Gastrocnemius medialis (tissue), 4 donors: ENCODE measurements around the gene HSD17B4.

Experiments used
- POLR2A ChIP-seq, 2 donors: fragments of 450-650 bp; IDR thresholded peaks; one replicate each; pipeline ENCODE4 v1.6.1; 2017; ENCODE audit warnings: antibody characterized with exemption in 2 of 2, mild to moderate bottlenecking in 2 of 2, moderate library complexity in 2 of 2
- TF ChIP-seq, protein P1 (sequence below), 5 experiments: fragments of 450-650 bp in 3 of 5; fragments of 200-600 bp in 2 of 5; sonication (generic) in 2 of 5; IDR thresholded peaks in 4 of 5; conservative IDR thresholded peaks in 1 of 5; 1 replicate in 4 of 5; 2 replicates in 1 of 5; pipeline ENCODE4 v1.5.1; 2016 to 2019; ENCODE audit warnings: antibody characterized with exemption in 5 of 5, mild to moderate bottlenecking in 3 of 5, moderate library complexity in 3 of 5

- TF ChIP-seq, protein P1, sequence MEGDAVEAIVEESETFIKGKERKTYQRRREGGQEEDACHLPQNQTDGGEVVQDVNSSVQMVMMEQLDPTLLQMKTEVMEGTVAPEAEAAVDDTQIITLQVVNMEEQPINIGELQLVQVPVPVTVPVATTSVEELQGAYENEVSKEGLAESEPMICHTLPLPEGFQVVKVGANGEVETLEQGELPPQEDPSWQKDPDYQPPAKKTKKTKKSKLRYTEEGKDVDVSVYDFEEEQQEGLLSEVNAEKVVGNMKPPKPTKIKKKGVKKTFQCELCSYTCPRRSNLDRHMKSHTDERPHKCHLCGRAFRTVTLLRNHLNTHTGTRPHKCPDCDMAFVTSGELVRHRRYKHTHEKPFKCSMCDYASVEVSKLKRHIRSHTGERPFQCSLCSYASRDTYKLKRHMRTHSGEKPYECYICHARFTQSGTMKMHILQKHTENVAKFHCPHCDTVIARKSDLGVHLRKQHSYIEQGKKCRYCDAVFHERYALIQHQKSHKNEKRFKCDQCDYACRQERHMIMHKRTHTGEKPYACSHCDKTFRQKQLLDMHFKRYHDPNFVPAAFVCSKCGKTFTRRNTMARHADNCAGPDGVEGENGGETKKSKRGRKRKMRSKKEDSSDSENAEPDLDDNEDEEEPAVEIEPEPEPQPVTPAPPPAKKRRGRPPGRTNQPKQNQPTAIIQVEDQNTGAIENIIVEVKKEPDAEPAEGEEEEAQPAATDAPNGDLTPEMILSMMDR (IDR thresholded peaks at IDR 0.05 in 4 of 5, conservative IDR thresholded peaks at IDR 0.05 in 1 of 5): peak; percentile 82 to 93 (median 83)
- TF ChIP-seq POLR2A (IDR thresholded peaks at IDR 0.05): no peak
These were observed 40.7 kb upstream of the HSD17B4 start for GRCh38 chr5:119411361-119412278.
